SKM-1 (cell line): ENCODE data around the gene SNX10.
"Not testable (repeated sequence)": the region's sequence is repeated elsewhere in the genome, so short reads cannot be mapped to it uniquely, and the experiment has no call there.

ENCODE experiments used
- DNase-seq: peaks from one replicate; lab custom pipeline; 2025; ENCODE audit not compliant: unreplicated experiment; lab: John Stamatoyannopoulos, UW

SNX10 gene

GRCh38 chr7:26291699-26292538, at the start of gene SNX10:
Gene SNX10, plus strand, starts transcription at chr7:26291862. Its CDS starts 54,581 bp downstream, at chr7:26346443.
- peak; percentile 25 for DNase-seq

GRCh38 chr7:26245150-26245549, 46.5 kb upstream of the SNX10 start:
- DNase-seq = no peak

GRCh38 chr7:26250239-26250638, 41.4 kb upstream of the SNX10 start:
- no peak for DNase-seq

- DNase-seq = not testable (repeated sequence)
These were observed 29.8 kb upstream of the SNX10 start for GRCh38 chr7:26261866-26262265.

- no peak for DNase-seq
These were observed 26.6 kb upstream of the SNX10 start for GRCh38 chr7:26265065-26265464.

GRCh38 chr7:26265499-26266075, 26.1 kb upstream of the SNX10 start:
- DNase-seq = no peak

- no peak for DNase-seq
These were observed 24.0 kb upstream of the SNX10 start for GRCh38 chr7:26267601-26268166.

- no peak for DNase-seq
These were observed 16.4 kb upstream of the SNX10 start for GRCh38 chr7:26275213-26275612.

- peak; percentile 29 for DNase-seq
These were observed 12.9 kb upstream of the SNX10 start for GRCh38 chr7:26278770-26279169.

- no peak for DNase-seq
These were observed 12.3 kb upstream of the SNX10 start for GRCh38 chr7:26279405-26279804.

- DNase-seq = no peak
These were observed 11.6 kb upstream of the SNX10 start for GRCh38 chr7:26280097-26280496.

GRCh38 chr7:26280723-26281122, 10.9 kb upstream of the SNX10 start:
- no peak for DNase-seq

- DNase-seq = no peak
These were observed 7.2 kb upstream of the SNX10 start for GRCh38 chr7:26284477-26284876.

- no peak for DNase-seq
These were observed 6.5 kb upstream of the SNX10 start for GRCh38 chr7:26284995-26285632.

- no peak for DNase-seq
These were observed 5.5 kb upstream of the SNX10 start for GRCh38 chr7:26286157-26286556.

- DNase-seq = not testable (repeated sequence)
These were observed 3.5 kb upstream of the SNX10 start for GRCh38 chr7:26288126-26288525.

GRCh38 chr7:26291251-26291650, 411 bp upstream of the SNX10 start:
- no peak for DNase-seq

- DNase-seq = no peak
These were observed 1.3 kb downstream of the SNX10 start for GRCh38 chr7:26292768-26293560.

- DNase-seq = peak; percentile 73
These were observed 2.1 kb downstream of the SNX10 start for GRCh38 chr7:26293569-26294308.

- DNase-seq = no peak
These were observed 3.4 kb downstream of the SNX10 start for GRCh38 chr7:26295015-26295414.
